HG02588 (cell line): ENCODE data around the gene USH1G.
"Not testable (repeated sequence)": the region's sequence is repeated elsewhere in the genome, so short reads cannot be mapped to it uniquely, and the experiment has no call there.

ENCODE experiments used
- ATAC-seq: cut with Tn5 transposase; IDR thresholded peaks from one replicate; pipeline ENCODE4 v1.9.1; 2021; ENCODE audit warnings: mild to moderate bottlenecking, moderate library complexity; ENCODE audit not compliant: unreplicated experiment

The USH1G gene

GRCh38 chr17:74922694-74923537, at the start of gene USH1G:
Gene USH1G (minus strand): TSS chr17:74923255. CDS start chr17:74923073, 182 bp downstream.
- no peak for ATAC-seq

GRCh38 chr17:74972107-74972972, 49.3 kb upstream of the USH1G start, which contains the start of gene HID1:
Gene HID1 (minus strand): TSS chr17:74972759. CDS start chr17:74972656, 103 bp downstream.
- ATAC-seq = no peak

- no peak for ATAC-seq
Observed at GRCh38 chr17:74971842-74972106, 48.7 kb upstream of the USH1G start.

GRCh38 chr17:74971069-74971841, 48.2 kb upstream of the USH1G start:
- no peak for ATAC-seq

GRCh38 chr17:74970395-74970794, 47.3 kb upstream of the USH1G start:
- no peak for ATAC-seq

- ATAC-seq = not testable (repeated sequence)
Observed at GRCh38 chr17:74969501-74969900, 46.4 kb upstream of the USH1G start.

GRCh38 chr17:74968361-74968780, 45.3 kb upstream of the USH1G start:
- no peak for ATAC-seq

GRCh38 chr17:74964988-74965622, 42.0 kb upstream of the USH1G start:
- no peak for ATAC-seq

- no peak for ATAC-seq
Observed at GRCh38 chr17:74964246-74964761, 41.2 kb upstream of the USH1G start.

GRCh38 chr17:74963656-74964055, 40.6 kb upstream of the USH1G start:
- no peak for ATAC-seq

GRCh38 chr17:74962622-74963394, 39.8 kb upstream of the USH1G start:
- no peak for ATAC-seq

- ATAC-seq = no peak
Observed at GRCh38 chr17:74961657-74962350, 38.7 kb upstream of the USH1G start.

- ATAC-seq = no peak
Observed at GRCh38 chr17:74960570-74961342, 37.7 kb upstream of the USH1G start.

- ATAC-seq = no peak
Observed at GRCh38 chr17:74959826-74960515, 36.9 kb upstream of the USH1G start.

- ATAC-seq = no peak
Observed at GRCh38 chr17:74957935-74958740, 35.1 kb upstream of the USH1G start.

GRCh38 chr17:74956093-74956492, 33.0 kb upstream of the USH1G start:
- ATAC-seq = no peak
